ENCODE measurements around the gene XPO5. TPM values are rescaled to one million over a fixed set of nuclear protein-coding genes. Genes with fewer than 3 reads are reported as not detected.
"Not testable (repeated sequence)": the region's sequence is repeated elsewhere in the genome, so short reads cannot be mapped to it uniquely, and the experiment has no call there.

XPO5 gene
- total RNA-seq, 1 donor from 2014 or later: 13.1 TPM

DNA sequence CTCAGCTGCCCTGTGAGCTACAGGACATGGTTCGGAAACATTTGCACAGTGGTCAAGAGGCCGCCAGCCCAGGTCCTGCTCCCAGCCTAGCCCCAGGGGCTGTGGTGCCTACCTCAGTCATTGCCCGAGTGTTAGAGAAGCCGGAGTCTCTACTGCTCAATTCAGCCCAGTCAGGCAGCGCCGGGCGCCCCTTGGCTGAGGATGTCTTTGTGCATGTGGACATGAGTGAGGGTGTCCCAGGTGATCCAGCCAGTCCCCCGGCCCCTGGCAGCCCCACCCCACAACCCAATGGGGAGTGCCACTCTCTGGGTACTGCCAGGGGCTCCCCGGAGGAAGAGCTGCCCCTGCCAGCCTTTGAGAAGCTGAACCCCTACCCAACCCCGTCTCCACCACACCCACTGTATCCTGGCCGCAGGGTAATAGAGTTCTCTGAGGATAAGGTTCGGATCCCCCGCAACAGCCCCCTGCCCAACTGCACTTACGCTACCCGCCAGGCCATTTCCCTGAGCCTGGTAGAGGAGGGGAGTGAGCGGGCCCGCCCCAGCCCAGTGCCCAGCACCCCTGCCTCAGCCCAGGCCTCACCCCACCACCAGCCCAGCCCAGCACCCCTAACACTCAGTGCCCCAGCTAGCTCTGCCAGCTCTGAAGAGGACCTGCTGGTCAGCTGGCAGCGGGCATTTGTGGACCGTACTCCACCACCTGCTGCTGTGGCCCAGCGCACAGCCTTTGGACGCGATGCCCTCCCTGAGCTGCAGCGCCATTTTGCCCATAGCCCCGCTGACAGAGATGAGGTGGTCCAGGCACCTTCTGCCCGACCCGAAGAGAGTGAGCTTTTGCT is 70.9 kb downstream of the XPO5 start:
- DNase-seq: no peak
- no peak for ATAC-seq

DNA sequence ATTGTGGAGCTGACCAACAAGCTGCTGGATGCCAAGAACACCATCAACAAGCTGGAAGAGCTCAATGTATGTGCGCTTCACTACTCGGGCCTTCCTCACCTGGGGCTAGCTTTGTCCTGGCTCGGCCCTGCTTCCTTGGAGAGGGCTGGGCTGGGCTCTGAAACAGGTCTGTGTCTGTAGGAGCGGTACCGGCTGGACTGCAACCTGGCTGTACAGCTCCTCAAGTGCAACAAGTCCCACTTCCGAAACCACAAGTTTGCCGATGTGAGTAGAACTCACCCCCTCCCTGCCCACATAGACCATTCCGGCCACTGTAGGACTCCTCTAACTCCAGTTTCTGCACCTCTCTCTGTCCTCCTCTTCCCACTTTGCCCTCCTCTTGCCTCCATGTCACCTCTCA is 72.4 kb downstream of the XPO5 start:
- intact Hi-C loops (cut with micrococcal nuclease): no loop called here
- DNase-seq (no peak), ATAC-seq (no peak)

More for the DNA sequence above, 70.9 kb downstream of the XPO5 start:
- intact Hi-C loops (cut with micrococcal nuclease): no loop called here

DNA sequence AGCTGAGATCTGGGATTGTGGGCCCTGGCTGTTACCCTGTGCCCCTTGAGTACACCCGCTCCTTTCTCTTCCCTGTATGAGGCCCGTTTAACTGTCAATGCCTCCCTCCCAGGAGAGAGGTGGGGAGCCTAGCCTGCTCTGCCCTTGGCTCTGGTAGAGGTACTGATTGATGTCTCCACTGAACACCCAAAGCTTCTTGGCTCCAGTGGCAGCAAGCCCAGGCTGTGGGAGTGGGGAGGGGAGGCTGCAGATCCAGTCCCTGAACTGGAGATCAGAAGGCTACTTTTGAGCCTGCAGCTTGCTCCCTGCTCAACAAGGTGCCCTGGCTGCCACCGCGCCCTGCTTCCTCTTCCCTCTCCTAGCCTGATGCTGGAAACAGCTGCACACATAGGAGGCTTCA is 73.2 kb downstream of the XPO5 start:
- intact Hi-C loops (cut with micrococcal nuclease): no loop called here
- DNase-seq (peak; percentile 70), ATAC-seq (peak; percentile 67)

DNA sequence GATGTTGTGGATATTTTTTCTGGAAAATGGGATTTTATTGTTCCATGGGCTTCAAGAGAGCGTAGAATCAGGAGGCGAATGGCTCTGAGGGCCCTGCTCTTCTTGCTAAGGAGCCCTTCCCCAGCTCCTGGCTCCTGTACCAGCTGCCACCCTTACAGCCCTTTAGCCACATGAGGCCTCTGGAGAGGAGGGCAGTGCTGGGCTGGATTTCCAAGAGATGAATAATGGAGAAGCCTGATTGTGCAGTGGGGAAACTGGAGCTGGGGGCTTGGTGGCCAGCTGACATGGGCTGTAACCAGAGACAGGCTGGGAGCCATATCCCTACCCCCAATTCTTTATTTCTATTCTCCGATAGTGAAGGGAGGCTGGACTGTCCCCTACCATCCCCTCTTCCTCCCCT is 74.9 kb downstream of the XPO5 start:
- DNase-seq: no peak
- intact Hi-C loops (cut with micrococcal nuclease): no loop called here
- no peak for ATAC-seq

DNA sequence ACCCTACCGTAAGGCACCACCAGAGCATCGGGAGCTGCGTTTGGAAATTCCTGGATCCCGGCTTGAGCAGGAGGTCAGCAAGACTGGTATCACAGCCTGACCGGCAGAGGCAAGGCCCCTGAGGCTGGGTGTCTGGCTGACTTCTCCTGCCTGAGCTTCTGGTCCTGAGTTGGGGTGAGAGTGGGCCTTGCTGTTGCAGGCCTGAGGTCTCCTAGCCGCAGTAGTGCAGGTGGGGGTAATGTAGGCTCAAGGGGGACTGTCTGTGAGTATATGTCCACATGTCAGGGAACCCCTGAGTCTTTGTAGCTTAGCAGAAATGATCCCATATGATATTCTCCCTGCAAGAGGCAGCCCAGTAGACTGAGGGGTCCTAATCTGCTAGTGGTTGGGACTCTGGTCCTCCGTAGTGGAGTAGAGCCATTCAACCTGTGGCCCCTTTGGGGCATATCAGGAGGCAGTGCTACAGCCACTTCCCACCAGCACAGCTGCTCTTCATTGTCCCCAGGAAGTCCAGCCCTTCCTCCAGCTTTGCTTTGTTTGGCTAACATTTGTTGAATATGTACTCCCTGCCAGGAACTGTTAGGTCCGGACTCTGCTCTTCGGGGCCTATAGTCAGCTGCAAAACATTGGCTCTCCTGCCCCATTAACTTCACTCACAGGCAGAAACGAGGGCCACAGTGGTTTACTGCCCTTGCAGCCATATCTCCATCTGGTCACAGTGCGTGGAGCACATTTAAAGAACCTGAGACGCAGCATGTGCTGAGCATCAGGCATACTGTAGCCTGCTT is 76.6 kb downstream of the XPO5 start:
- peak; percentile 31 for ATAC-seq
- intact Hi-C loops (cut with micrococcal nuclease): loop anchor here (5.0 to 10.0 kb wide), 2 partner anchors 37 to 114 kb away; no protein-coding TSS in a partner anchor
- no peak for DNase-seq

DNA sequence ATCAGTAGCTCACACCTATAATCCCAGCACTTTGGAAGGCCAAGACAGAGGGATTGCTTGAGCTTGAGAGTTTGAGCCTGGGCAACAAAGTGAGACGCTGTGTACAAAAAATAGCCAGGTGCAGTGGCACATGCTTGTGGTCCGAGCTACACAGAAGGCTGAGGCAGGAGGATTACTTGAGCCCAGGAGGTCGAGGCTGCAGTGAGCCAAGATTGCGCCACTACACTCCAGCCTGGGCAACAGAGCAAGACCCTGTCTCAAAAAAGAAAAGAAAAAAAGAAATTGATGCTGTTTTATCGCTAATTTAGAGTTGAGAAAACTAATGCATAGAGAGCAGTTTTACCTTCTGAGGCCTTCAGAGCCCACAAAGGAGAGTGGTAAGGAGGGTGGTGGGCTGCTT is 77.5 kb downstream of the XPO5 start:
- not testable (repeated sequence) for ATAC-seq, DNase-seq
- intact Hi-C loops (cut with micrococcal nuclease): loop anchor here (5.0 to 10.0 kb wide), 2 partner anchors 36 to 113 kb away; no protein-coding TSS in a partner anchor

DNA sequence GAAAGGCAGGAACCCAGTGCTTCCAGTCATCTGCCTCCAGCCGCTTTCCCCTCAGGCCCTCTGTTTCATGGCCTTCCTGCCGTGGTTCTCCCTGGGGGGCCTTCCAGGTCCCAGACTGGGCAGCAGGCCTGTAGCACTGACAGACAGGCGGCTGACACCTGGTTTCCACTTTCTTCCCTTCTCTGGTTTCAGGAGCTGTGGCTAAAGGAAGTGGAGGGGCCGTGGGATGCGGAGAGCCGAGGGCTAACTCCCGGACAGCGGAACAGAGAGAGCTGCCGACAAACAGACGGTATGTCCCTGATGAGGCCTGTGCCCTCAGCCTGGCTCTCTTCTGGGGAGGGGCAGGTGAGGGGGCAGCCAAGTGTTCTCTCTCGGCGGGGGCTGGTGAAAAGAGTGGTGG is 78.1 kb downstream of the XPO5 start:
- ATAC-seq (no peak), DNase-seq (no peak)
- intact Hi-C loops (cut with micrococcal nuclease): loop anchor here (5.0 to 10.0 kb wide), 2 partner anchors 35 to 113 kb away; no protein-coding TSS in a partner anchor

DNA sequence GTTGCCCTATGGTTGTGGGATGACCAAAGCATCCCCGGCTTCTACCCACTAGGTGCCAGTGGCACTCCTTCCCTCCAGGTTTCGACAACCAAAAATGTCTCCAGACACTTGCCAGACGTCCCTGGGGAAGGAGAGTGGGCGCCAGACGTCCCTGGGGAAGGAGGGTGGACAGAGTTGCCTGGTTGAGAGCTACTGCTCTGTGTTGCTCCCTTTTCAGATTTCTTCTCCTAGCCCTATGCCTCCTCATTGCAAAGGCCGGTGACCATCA is 78.8 kb downstream of the XPO5 start:
- intact Hi-C loops (cut with micrococcal nuclease): loop anchor here (5.0 to 10.0 kb wide), 2 partner anchors 35 to 112 kb away; no protein-coding TSS in a partner anchor
- DNase-seq (no peak), ATAC-seq (no peak)

DNA sequence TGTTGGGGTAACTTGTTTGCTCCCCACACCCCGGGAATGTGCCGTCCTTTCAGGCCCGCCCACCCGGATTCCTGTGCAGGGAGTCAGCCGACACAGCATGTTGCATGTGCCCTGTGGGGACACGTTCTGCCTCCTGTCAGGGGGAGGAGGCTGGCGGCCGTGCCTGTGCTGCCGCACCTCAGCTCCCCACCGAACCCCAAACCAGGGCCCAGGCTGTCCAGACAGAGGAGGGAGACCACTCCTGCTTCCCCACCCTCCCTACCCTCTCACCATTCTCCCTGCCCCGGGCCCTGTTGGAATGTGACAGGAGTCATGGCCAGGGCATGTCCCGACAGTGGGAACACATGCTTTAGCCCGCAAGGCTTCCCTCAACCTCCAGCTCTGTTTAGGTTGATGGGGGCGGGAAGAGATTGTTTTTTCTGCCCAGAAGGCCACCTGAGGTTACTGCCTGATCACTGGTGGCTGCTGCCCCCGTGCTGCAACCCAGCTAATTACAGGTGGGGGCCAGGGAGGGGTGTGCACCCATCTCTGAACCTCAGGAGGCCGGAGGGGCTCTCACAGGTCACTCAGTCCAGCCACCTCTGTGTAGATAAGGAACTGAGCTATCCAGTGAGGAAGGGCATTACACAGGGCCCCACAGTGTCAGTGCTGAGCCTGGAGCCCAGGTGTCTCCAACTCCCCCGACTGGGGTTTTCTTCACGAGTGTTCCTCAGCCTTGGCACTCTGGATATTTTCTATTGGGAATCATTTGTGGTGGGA is 79.3 kb downstream of the XPO5 start:
- ATAC-seq (peak; percentile 40), DNase-seq (peak; percentile 54)
- intact Hi-C loops (cut with micrococcal nuclease): loop anchor here (5.0 to 10.0 kb wide), 2 partner anchors 34 to 112 kb away; no protein-coding TSS in a partner anchor

DNA sequence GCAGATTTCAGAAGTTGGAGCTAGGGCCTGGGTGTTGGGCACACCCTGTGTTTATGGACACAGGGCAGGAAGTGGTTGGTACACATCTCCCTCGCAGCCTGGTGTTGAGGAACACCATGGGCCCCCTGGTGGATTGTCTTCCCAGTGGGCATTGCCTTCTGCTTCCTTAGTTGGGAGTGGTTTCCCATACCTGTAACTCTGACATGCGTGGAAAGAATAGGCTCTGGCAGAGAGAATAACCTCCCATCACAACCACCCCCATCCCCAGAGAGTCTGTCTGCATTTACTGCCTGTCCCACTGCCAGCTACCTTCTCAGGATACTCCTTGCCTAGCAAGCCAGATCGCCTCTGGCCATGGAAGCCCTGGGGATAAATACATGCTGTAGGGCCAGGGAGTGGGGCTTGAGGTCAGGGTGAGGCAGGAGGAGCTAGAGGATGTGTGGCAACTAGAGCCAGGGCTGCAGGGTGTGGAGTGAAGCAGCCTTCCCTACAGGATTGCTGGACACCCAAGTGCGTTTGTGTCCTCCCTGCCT is 80.4 kb downstream of the XPO5 start:
- intact Hi-C loops (cut with micrococcal nuclease): loop anchor here (5.0 to 10.0 kb wide), 2 partner anchors 33 to 111 kb away; no protein-coding TSS in a partner anchor
- DNase-seq (no peak), ATAC-seq (no peak)

DNA sequence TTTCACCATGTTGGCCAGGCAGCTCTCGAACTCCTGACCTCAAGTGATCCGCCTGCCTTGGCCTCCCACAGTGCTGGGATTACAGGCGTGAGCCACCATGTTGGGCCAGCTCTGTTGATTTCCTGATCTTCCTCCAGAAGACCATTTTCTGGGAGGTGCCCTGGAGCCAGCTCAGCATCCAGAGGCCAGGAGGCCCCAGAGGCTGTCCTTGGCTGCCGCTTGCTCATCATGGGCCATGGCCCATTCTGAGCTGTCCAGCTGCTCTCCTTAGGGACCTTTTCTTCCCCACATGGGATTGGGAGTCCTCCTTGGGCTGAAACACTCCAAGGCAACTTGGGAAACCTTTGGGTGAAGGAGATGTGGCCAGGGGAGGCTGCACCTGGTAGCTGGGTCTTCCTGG is 81.1 kb downstream of the XPO5 start:
- ATAC-seq (no peak), DNase-seq (no peak)
- intact Hi-C loops (cut with micrococcal nuclease): loop anchor here (5.0 to 10.0 kb wide), 2 partner anchors 32 to 110 kb away; no protein-coding TSS in a partner anchor

DNA sequence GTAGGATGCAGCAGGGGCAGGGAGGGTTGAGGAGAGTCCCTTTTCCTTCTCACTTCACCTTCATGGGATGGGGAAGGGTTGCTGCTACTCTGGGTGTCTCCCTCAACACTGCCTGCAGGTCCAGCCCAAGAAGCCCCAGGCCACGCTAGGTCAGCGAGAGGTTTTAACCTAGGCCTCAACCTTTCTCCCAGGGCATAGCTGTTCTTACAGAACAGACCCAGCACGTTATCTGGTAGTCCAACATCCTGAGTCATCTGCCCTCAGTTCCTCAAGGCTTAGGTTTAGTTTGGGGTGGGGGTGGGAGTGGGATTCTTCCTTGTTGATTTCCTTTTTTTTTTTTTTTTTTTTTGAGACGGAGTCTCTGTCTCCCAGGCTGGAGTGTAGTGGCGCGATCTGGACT is 81.5 kb downstream of the XPO5 start:
- DNase-seq (no peak), ATAC-seq (no peak)
- intact Hi-C loops (cut with micrococcal nuclease): loop anchor here (10.0 kb wide), 1 partner anchor 110 kb away; no protein-coding TSS in a partner anchor

DNA sequence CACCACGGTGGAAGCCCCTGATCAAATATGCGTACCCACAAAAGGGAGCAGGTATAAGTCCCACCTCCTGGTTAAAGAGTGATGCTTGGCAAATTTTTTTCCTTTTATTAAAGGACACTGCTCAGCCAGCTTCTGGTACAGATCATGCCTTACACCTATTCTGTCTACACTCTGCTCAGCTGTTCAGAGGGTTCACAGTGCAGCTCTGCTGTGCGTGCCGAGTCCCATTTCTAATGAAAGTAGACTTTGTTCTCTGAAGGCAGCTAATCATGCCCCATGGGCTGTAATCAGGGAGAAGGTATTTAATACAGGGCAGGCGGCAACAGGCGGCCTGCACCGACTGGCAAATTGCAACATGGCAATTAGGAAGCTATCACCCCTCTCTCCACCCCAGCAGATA is 82.0 kb downstream of the XPO5 start:
- peak; percentile 4 for ATAC-seq
- no peak for DNase-seq
- intact Hi-C loops (cut with micrococcal nuclease): loop anchor here (10.0 kb wide), 1 partner anchor 109 kb away; no protein-coding TSS in a partner anchor

DNA sequence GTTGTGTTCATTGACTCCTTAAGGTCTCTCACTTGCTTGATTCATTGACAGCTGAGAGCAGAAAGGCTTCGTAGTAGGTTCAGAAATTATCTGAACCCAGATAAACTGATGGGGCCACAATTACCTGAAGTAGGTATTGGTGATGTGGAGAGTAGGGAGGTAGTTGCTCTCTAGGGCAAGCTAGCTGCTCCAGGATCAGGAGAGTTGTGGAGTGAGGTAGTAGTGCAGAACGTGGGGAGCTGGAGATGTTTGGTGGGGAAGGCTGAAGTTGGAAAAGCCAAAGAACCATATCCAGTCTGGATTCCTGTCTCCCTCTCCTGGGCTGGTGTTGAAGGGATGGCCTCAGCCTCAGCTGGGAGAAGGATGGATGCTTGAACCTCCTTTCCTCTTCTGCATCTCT is 82.6 kb downstream of the XPO5 start:
- intact Hi-C loops (cut with micrococcal nuclease): loop anchor here (10.0 kb wide), 1 partner anchor 108 kb away; no protein-coding TSS in a partner anchor
- ATAC-seq (no peak), DNase-seq (no peak)

DNA sequence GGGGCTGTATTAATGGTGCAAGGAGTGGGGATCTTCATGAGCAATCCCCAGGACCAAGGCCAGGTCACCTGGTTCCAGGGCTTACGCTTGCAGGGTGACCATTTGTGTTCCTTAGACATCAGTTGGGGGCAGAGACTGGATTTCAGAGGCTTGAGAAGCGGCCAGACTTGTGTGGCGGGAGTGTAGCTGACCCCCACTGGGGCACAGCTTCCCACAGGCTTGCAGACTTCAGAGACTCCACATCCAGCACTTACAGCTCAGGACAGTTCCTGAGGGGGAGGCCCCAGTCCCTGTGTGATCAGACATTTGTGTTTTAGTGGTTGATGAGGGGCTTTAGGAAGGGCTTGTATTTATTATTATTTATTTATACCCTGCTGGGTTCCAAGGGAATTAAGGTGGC is 83.2 kb downstream of the XPO5 start:
- ATAC-seq: peak; percentile 23
- DNase-seq: no peak
- intact Hi-C loops (cut with micrococcal nuclease): loop anchor here (10.0 kb wide), 1 partner anchor 108 kb away; no protein-coding TSS in a partner anchor

DNA sequence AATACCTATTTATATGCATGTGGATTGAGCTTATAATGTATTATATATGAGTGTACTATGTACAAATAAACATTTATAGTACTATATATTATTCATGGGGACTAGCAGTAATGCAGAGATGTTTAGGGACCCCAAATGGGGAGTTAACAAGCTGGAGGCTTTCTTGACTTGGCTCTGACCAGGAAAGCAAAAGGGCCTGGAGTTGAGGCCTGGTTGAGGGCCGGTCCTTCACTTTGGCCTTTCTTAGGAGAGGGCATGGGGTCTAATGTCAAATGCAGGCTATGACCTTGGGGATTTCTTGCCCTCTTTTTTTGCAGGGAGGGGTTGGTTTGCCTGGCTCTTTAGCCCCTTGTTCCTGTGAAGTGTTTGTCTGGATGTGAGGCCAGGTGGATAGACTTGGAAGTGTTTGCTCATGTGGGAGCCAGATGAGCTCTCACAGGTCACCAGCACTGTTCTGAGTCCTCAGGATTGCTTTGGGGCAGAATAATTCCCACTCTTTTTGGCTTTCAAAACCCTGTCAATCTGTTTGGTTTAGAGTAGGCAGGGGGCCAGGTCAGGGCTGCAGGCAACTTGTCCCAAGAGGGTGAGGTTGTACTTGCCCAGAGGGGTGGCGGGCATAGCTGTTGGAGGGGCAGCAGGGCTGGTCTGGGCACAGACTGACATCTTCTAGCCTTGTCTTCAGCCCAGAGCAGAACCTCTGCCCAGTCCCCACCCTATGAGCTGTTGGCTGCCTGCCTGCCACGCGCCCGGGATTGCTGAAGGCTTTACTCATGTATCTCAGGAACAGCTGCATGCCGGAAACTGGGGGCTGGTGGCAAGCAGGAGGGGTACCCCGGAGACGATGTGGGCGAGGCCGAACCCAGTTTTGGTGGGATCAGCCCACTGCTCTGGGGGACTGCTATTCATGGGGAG is 83.8 kb downstream of the XPO5 start:
- intact Hi-C loops (cut with micrococcal nuclease): loop anchor here (10.0 kb wide), 1 partner anchor 107 kb away; no protein-coding TSS in a partner anchor
- ATAC-seq (peak; percentile 87), DNase-seq (peak; percentile 90)

DNA sequence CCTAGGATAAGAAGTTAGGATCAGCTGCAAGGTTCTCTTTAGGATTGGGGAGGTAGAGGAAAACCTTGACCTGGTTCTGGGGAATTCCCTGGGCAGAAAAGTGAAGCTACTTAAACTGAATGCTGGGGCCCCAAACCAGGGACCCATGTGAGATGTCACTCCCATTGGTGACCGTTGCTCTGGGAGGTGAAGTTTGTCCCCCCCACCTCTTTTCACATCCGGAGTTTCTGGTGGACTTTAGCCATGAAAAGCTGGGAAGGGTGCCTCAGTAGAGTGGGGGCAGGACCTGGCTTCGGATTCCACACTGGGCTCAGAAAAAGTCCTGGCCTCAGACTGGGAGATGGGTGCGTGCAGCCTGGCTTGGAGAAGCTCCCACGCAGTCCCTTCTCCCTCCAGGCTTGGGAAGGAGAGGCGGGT is 85.3 kb downstream of the XPO5 start:
- ATAC-seq (no peak), DNase-seq (no peak)
- intact Hi-C loops (cut with micrococcal nuclease): loop anchor here (10.0 kb wide), 1 partner anchor 106 kb away; no protein-coding TSS in a partner anchor
